ENCODE measurements around the gene FBXO45.

- peak; percentile 60 to 78 (median 73) for TF ChIP-seq CTCF (IDR thresholded peaks at IDR 0.05)
- no peak for TF ChIP-seq POLR2A (IDR thresholded peaks at IDR 0.05)
Observed at GRCh38 chr3:196609343-196609775, 40.9 kb downstream of the FBXO45 start.
